PC-3 (cell line): Measurements from ENCODE around the gene LRRC3B. TPM values are rescaled to one million over a fixed set of nuclear protein-coding genes. Genes with fewer than 3 reads are reported as not detected.
"Not testable (repeated sequence)": the region's sequence is repeated elsewhere in the genome, so short reads cannot be mapped to it uniquely, and the experiment has no call there.

ENCODE experiments used
- ATAC-seq: fragments of 200-7000 bp; cut with Tn5 transposase; 2 replicates; pipeline ENCODE4 v1.9.1; 2020; ENCODE audit warnings: mild to moderate bottlenecking, moderate library complexity
- BruUV-seq: library from RNA; stranded (reverse); fragments of 400-500 nt; replicated peaks from 2 replicates; lab custom pipeline; 2021; lab: Mats Ljungman, UMichigan
- CTCF ChIA-PET: fragments of 300-600 bp; sonication (Branson Sonifier 250); formaldehyde crosslinking; loops from one replicate; lab custom pipeline; 2022; ENCODE audit warnings: antibody characterized with exemption; lab: Charles Lee
- POLR2A ChIA-PET: fragments of 300-600 bp; sonication (Branson Sonifier 250); formaldehyde crosslinking; loops from one replicate; lab custom pipeline; 2022; ENCODE audit warnings: antibody characterized with exemption; ENCODE audit not compliant: unreplicated experiment; lab: Charles Lee
- DNase-seq: peaks from one replicate; pipeline ENCODE4 v3.0.0-alpha.2; 2015
- H2AFZ ChIP-seq: fragments of 300-600 bp; sonication (generic); 2 replicates; pipeline ENCODE4 v1.6.0; 2016; ENCODE audit warnings: antibody characterized with exemption, low read length
- H3F3A ChIP-seq: fragments of 300-600 bp; sonication (generic); one replicate; pipeline ENCODE4 v1.6.0; 2017; ENCODE audit warnings: antibody characterized with exemption, low read length, control low read depth, mild to moderate bottlenecking; ENCODE audit not compliant: unreplicated experiment
- H3K27ac ChIP-seq: fragments of 300-600 bp; sonication (generic); 2 replicates; pipeline ENCODE4 v1.5.1; 2016; ENCODE audit warnings: mild to moderate bottlenecking, low read length
- H3K27me3 ChIP-seq: fragments of 300-600 bp; sonication (generic); 2 replicates; pipeline ENCODE4 v1.6.1; 2016; ENCODE audit warnings: low read length, mixed read lengths
- H3K36me3 ChIP-seq: fragments of 300-600 bp; sonication (generic); 2 replicates; pipeline ENCODE4 v1.6.1; 2016; ENCODE audit warnings: low read depth, mixed run types, low read length, mixed read lengths
- H3K4me1 ChIP-seq: fragments of 300-600 bp; sonication (generic); 2 replicates; pipeline ENCODE4 v1.5.1; 2016; ENCODE audit warnings: low read length; ENCODE audit not compliant: insufficient read depth
- H3K4me2 ChIP-seq: fragments of 300-600 bp; sonication (generic); 2 replicates; pipeline ENCODE4 v1.6.0; 2016; ENCODE audit warnings: low read length
- H3K4me3 ChIP-seq: fragments of 300-600 bp; sonication (generic); 2 replicates; pipeline ENCODE4 v1.5.1; 2016; ENCODE audit warnings: mild to moderate bottlenecking, low read length, mixed read lengths
- H3K79me2 ChIP-seq: fragments of 300-600 bp; sonication (generic); 2 replicates; pipeline ENCODE4 v1.6.1; 2017; ENCODE audit warnings: low read length, mixed read lengths
- H3K9ac ChIP-seq: fragments of 300-600 bp; sonication (generic); 2 replicates; pipeline ENCODE4 v1.6.0; 2016; ENCODE audit warnings: mild to moderate bottlenecking, low read length
- H3K9me2 ChIP-seq: fragments of 300-600 bp; sonication (generic); replicated peaks from 2 replicates; pipeline ENCODE4 v1.6.1; 2016; ENCODE audit warnings: mixed run types, low read length, mixed read lengths
- H3K9me3 ChIP-seq: fragments of 300-600 bp; sonication (generic); 2 replicates; pipeline ENCODE4 v1.6.1; 2016; ENCODE audit warnings: low read length, mixed read lengths
- H4K20me1 ChIP-seq: fragments of 300-600 bp; sonication (generic); 2 replicates; pipeline ENCODE4 v1.6.1; 2016; ENCODE audit warnings: low read length, mixed read lengths
- CTCF ChIP-seq: fragments of 300-600 bp; sonication (generic); conservative IDR thresholded peaks from 2 replicates; pipeline ENCODE4 v1.5.1; 2017; ENCODE audit warnings: antibody characterized with exemption, low read depth, mild to moderate bottlenecking, low read length
- EZH2 ChIP-seq: fragments of 300-600 bp; sonication (generic); IDR thresholded peaks from one replicate; pipeline ENCODE4 v1.6.1; 2017; ENCODE audit warnings: antibody characterized with exemption, mild to moderate bottlenecking, low read length; ENCODE audit not compliant: unreplicated experiment
- EZH2phosphoT487 ChIP-seq: fragments of 300-600 bp; sonication (generic); IDR thresholded peaks from 2 replicates; pipeline ENCODE4 v1.6.1; 2018; ENCODE audit warnings: mild to moderate bottlenecking, antibody characterized with exemption, low read length, borderline replicate concordance
- intact Hi-C: fragments of 100-400 bp; cut with micrococcal nuclease; formaldehyde crosslinking; loops from 2 replicates; pipeline ENCODE4 v1.9.0; 2023
- total RNA-seq: library from RNA; depleted of rRNA; stranded (reverse); fragments of >200 nt; gene quantifications from 2 replicates; pipeline ENCODE4 v1.2.3, GENCODE V29; 2014

LRRC3B gene
- total RNA-seq, 1 experiment from 2014 or later = not detected

DNA sequence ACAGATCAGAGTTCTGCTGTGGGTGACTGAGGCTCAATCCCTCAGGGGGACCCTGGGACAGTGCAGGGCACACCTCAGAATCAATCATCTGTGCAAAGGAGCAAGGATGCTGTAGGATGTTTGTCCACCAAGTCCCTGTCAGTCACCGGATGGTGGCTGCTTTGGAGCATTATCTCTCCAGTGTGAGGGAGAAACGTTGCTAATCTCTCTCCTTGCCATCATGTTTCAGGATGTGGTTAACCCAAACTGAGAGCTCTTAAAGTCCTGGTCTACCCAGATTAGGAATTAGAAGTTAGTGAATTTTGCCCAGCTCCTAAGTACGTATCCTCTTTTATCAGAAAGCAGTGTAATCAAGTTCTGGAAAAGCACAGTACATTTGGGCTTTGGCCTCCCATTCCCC lies 26.2 kb upstream of the LRRC3B start:
- Histone ChIP-seq H3K4me2 (no peak overlapping the region), H3F3A (no peaks in the 10 kb centered on the region), H3K27ac (no peak overlapping the region), H3K27me3 (no peaks in the 10 kb centered on the region), H3K4me1 (no peaks in the 10 kb centered on the region), H3K79me2 (no peaks in the 10 kb centered on the region), H3K9ac (no peak overlapping the region), H3K4me3 (no peak overlapping the region), H3K9me3 (peaks cover 20% of the 10 kb centered on the region), H4K20me1 (0 out of 2 replicates have a peak, but pooled peaks cover 3% of the 10 kb centered on the region), H3K9me2 (no peaks in the 10 kb centered on the region), H2AFZ (no peak overlapping the region), H3K36me3 (no peaks in the 10 kb centered on the region)
- ChIA-PET CTCF (no interaction called here), POLR2A (no interaction called here)
- no TSS peak for BruUV-seq
- ATAC-seq = no peak
- no peak for TF ChIP-seq EZH2phosphoT487
- no peak for TF ChIP-seq CTCF
- no peak for TF ChIP-seq EZH2
- no peak for DNase-seq
- intact Hi-C loops = no loop called here

DNA sequence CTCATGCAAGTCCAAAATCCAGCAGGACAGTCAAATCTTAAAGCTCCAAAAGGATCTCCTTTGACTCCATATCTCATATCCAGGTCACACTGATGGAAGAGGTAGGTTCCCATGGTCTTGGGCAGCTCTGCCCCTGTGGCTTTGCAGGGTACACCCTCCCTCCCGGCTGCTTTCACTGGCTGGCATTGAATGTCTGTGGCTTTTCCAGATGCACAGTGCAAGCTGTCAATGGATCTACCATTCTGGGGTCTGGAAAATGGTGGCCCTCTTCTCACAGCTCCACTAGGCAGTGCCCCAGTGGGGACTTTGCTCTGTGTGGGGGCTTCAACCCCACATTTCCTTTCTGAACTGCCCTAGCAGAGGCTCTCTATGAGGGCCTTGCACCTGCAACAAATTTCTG lies 19.3 kb upstream of the LRRC3B start:
- H2AFZ ChIP-seq, H4K20me1 ChIP-seq, BruUV-seq, H3K9me2 ChIP-seq, H3K79me2 ChIP-seq, POLR2A ChIA-PET, H3K4me1 ChIP-seq, ATAC-seq, H3K27me3 ChIP-seq, H3F3A ChIP-seq, H3K4me2 ChIP-seq, DNase-seq, H3K36me3 ChIP-seq, CTCF ChIA-PET, H3K27ac ChIP-seq, H3K9ac ChIP-seq, intact Hi-C loops, H3K4me3 ChIP-seq: not testable (repeated sequence)
- peaks cover 24% of the 10 kb centered on the region for H3K9me3 ChIP-seq

DNA sequence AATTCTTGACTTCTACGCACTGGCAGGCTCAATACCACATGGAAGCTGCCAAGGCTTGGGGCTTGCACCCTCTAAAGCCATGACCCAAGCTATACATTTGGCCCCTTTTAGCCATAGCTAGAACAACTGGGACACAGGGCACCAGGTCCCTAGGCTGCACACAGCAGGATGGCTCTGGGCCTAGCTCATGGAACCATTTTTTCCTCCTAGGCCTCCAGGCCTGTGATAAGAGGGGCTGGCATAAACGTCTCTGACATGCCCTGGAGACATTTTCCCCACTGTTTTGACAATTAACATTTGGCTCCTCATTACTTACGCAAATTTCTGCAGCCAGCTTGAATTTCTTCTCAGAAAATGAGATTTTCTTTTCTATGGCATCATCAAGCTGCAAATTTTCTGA lies 18.8 kb upstream of the LRRC3B start:
- H3K4me3 ChIP-seq, H4K20me1 ChIP-seq: not testable (repeated sequence)

DNA sequence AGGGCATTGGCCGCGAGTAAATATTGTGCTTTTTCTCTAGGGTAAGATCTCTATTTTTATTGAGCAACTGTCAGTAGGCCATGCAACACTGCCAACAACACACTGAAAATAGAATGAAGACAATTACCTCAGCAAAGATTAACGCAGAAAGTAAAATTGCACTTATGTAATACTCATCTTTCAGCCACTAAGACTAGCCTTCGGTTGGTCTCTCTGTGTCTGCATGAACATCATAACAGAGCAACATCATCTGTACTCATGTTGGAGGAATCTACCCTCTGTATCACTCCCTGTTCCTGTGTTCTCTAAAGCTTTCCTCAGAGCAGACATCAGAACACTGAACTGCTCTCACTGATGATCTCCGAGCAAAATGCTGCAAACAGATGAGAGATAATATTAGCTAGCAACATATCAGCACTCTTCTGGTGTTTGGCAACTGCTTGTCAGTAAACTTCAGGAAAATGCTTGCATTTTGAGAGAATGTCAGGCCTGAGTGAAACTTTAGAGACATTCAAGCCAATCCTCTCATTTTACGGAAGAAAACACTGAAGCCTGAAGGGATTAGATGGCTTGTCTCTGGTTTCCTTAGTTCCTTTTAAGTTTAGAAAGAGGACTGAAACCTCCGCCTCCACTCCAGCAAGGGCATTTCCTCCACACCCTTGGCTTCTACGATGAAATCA lies 8.4 kb upstream of the LRRC3B start:
- no peaks in the 10 kb centered on the region for H3K4me1 ChIP-seq
- H3K9me3 ChIP-seq = peaks cover 28% of the 10 kb centered on the region
- no TSS peak for BruUV-seq
- no peak overlapping the region for H3K27ac ChIP-seq
- no peak overlapping the region for H2AFZ ChIP-seq
- H3K4me2 ChIP-seq = no peak overlapping the region
- no peaks in the 10 kb centered on the region for H3K36me3 ChIP-seq
- POLR2A ChIA-PET = no interaction called here
- H3K9ac ChIP-seq = no peak overlapping the region
- no peak overlapping the region for H3K4me3 ChIP-seq
- no peaks in the 10 kb centered on the region for H3F3A ChIP-seq
- TF ChIP-seq CTCF = no peak
- no peak for TF ChIP-seq EZH2phosphoT487
- TF ChIP-seq EZH2 = no peak
- CTCF ChIA-PET = no interaction called here
- intact Hi-C loops = no loop called here
- ATAC-seq = no peak
- H3K9me2 ChIP-seq = no peaks in the 10 kb centered on the region
- H3K79me2 ChIP-seq = no peaks in the 10 kb centered on the region
- no peak for DNase-seq
- no peaks in the 10 kb centered on the region for H4K20me1 ChIP-seq
- no peaks in the 10 kb centered on the region for H3K27me3 ChIP-seq

More for the DNA sequence above, 18.8 kb upstream of the LRRC3B start:
- H3K9me2 ChIP-seq, H2AFZ ChIP-seq, H3K36me3 ChIP-seq, H3K27ac ChIP-seq, H3K27me3 ChIP-seq, DNase-seq, CTCF ChIA-PET, H3K79me2 ChIP-seq, H3K9ac ChIP-seq, ATAC-seq, BruUV-seq, H3K4me1 ChIP-seq, H3F3A ChIP-seq, POLR2A ChIA-PET, intact Hi-C loops, H3K4me2 ChIP-seq: not testable (repeated sequence)
- peaks cover 28% of the 10 kb centered on the region for H3K9me3 ChIP-seq
